Stimulated activated CD4-positive, alpha-beta T cell treated with anti-CD3 and anti-CD28 coated beads, Interleukin-2, amount 100 ng/mL, for 24 hours (primary cell): ENCODE results near the gene SLX4IP.

Source experiments
- DNase-seq, 2 donors: peaks; one replicate each; pipeline ENCODE4 v3.0.0-alpha.2; 2020

Gene SLX4IP

GRCh38 chr20:10655720-10656669, 220.9 kb downstream of the SLX4IP start:
- DNase-seq, result no peak

- DNase-seq, result no peak
Observed at GRCh38 chr20:10657453-10657852, 222.3 kb downstream of the SLX4IP start.

GRCh38 chr20:10658051-10658823, 223.1 kb downstream of the SLX4IP start:
- no peak for DNase-seq

GRCh38 chr20:10658876-10659632, 223.9 kb downstream of the SLX4IP start:
- no peak for DNase-seq

- DNase-seq, result no peak
Observed at GRCh38 chr20:10659651-10660601, 224.8 kb downstream of the SLX4IP start.

- DNase-seq, result no peak
Observed at GRCh38 chr20:10660661-10661060, 225.6 kb downstream of the SLX4IP start.

GRCh38 chr20:10661261-10661660, 226.2 kb downstream of the SLX4IP start:
- no peak for DNase-seq

- no peak for DNase-seq
Observed at GRCh38 chr20:10662151-10662550, 227.0 kb downstream of the SLX4IP start.

- no peak for DNase-seq
Observed at GRCh38 chr20:10662661-10663458, 227.8 kb downstream of the SLX4IP start.

GRCh38 chr20:10663756-10664155, 228.7 kb downstream of the SLX4IP start:
- no peak for DNase-seq

- no peak for DNase-seq
Observed at GRCh38 chr20:10665027-10665561, 230.0 kb downstream of the SLX4IP start.

GRCh38 chr20:10665791-10666190, 230.7 kb downstream of the SLX4IP start:
- DNase-seq, result no peak

- no peak for DNase-seq
Observed at GRCh38 chr20:10666221-10667076, 231.3 kb downstream of the SLX4IP start.

- no peak for DNase-seq
Observed at GRCh38 chr20:10667077-10667401, 231.9 kb downstream of the SLX4IP start.

GRCh38 chr20:10667560-10668167, 232.6 kb downstream of the SLX4IP start:
- DNase-seq, result no peak

- no peak for DNase-seq
Observed at GRCh38 chr20:10668677-10669368, 233.7 kb downstream of the SLX4IP start.

GRCh38 chr20:10669843-10670446, 234.8 kb downstream of the SLX4IP start:
- DNase-seq, result no peak

GRCh38 chr20:10670501-10671220, 235.6 kb downstream of the SLX4IP start:
- no peak for DNase-seq
